ENCODE measurements around the gene PTPRN2.

Gene PTPRN2

GRCh38 chr7:157721468-157722136 is 866.0 kb downstream of the PTPRN2 start:
- no peak overlapping the region for H3K4me3 ChIP-seq (ENCODE audit: low read depth, low read length)
- TF ChIP-seq CTCF (IDR thresholded peaks at IDR 0.05; ENCODE audit: borderline replicate concordance, insufficient read depth, low read depth, low read length): no peak

DNA sequence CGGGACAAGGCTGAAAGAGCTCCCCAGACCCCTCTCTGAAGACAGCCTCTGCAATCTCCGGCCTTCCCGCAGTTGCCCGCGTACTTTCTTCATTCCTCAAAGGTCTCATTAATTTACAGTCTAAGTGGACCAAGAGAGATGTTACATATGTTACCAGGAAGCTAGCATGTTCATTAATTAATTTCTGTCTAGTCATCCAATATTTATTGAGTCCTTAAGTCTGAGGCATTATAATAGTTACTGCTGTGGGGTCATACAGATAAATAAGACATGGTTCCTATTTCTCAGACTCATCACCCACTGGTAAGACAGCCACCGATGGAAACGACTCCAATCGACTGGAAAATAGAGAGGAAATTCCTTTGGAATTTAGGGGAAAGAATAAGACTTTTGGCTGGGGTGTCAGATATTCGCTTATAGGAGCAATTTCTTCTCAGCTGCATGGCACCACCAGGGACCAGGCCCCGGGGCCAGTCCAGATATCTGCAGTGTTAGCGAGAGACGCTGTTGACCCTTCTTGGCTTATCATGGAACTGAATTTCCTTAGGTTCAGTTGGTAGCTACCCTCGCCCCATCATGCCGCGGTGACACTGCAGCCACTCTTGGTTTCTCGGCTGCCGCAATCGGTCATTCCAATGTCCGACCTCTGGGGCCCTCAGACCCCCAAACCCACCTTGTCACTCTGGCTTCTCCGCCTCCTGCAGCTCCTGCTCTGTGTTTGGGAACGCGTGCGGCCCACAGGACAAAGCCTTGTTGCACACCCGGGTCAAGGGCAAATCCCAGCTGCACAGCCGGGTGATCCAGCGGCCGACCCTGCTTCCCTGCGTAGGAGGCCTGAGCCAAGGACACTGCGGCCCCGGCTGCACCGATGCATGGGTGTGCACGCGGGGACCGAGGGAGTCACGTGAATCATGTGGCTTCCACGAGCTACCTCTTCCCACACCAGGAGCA is 867.6 kb downstream of the PTPRN2 start:
- H3K4me3 ChIP-seq (ENCODE audit: low read depth, low read length): no peak overlapping the region
- no peak for TF ChIP-seq CTCF (IDR thresholded peaks at IDR 0.05; ENCODE audit: borderline replicate concordance, insufficient read depth, low read depth, low read length)

GRCh38 chr7:157719008-157719682 is 868.5 kb downstream of the PTPRN2 start:
- no peak overlapping the region for H3K4me3 ChIP-seq (ENCODE audit: low read depth, low read length)
- no peak for TF ChIP-seq CTCF (IDR thresholded peaks at IDR 0.05; ENCODE audit: borderline replicate concordance, insufficient read depth, low read depth, low read length)

- no peak for TF ChIP-seq CTCF (IDR thresholded peaks at IDR 0.05; ENCODE audit: borderline replicate concordance, insufficient read depth, low read depth, low read length)
- no peak overlapping the region for H3K4me3 ChIP-seq (ENCODE audit: low read depth, low read length)
These were observed 869.2 kb downstream of the PTPRN2 start for GRCh38 chr7:157718303-157719007.

- TF ChIP-seq CTCF (IDR thresholded peaks at IDR 0.05; ENCODE audit: borderline replicate concordance, insufficient read depth, low read depth, low read length): no peak
- H3K4me3 ChIP-seq (ENCODE audit: low read depth, low read length): no peak overlapping the region
These were observed 870.1 kb downstream of the PTPRN2 start for GRCh38 chr7:157717211-157718174.

- H3K4me3 ChIP-seq (ENCODE audit: low read depth, low read length): no peak overlapping the region
- no peak for TF ChIP-seq CTCF (IDR thresholded peaks at IDR 0.05; ENCODE audit: borderline replicate concordance, insufficient read depth, low read depth, low read length)
These were observed 871.7 kb downstream of the PTPRN2 start for GRCh38 chr7:157715938-157716280.
